Tibial artery (tissue), 4 donors: ENCODE results near the gene STN1.

Source experiments
- DNase-seq, 2 donors: peaks; one replicate each; pipeline ENCODE4 v3.0.0-alpha.2; 2019
- H3K27ac ChIP-seq, 2 donors: fragments of 200-600 bp; sonication (generic) in 1 of 2; 1 replicate in 1 of 2; 2 replicates in 1 of 2; pipeline ENCODE4 v1.5.1; 2018 to 2019; ENCODE audit warnings: mild to moderate bottlenecking in 1 of 2
- H3K27me3 ChIP-seq, 2 donors: fragments of 200-600 bp; sonication (generic) in 1 of 2; one replicate each; pipeline versions ENCODE4 v1.5.1 to v1.6.0; 2016 to 2019
- H3K36me3 ChIP-seq, 3 donors: fragments of 200-600 bp; sonication (generic) in 2 of 3; one replicate each; pipeline ENCODE4 v1.5.1; 2016 to 2019; ENCODE audit warnings: mild to moderate bottlenecking in 2 of 3
- H3K4me1 ChIP-seq, 4 donors: fragments of 200-600 bp; sonication (generic) in 2 of 4; 1 replicate in 3 of 4; 2 replicates in 1 of 4; pipeline ENCODE4 v1.5.1; 2016 to 2019
- H3K4me3 ChIP-seq, 2 donors: fragments of 200-600 bp; sonication (generic) in 1 of 2; 1 replicate in 1 of 2; 2 replicates in 1 of 2; pipeline ENCODE4 v1.5.1; 2018 to 2019; ENCODE audit warnings: mild to moderate bottlenecking in 2 of 2
- H3K9me3 ChIP-seq, 3 donors: fragments of 200-600 bp; sonication (generic) in 1 of 3; one replicate each; pipeline ENCODE4 v1.5.1; 2016 to 2019
- CTCF ChIP-seq, 2 experiments: fragments of 200-600 bp in 1 of 2; fragments of 450-650 bp in 1 of 2; IDR thresholded peaks; one replicate each; pipeline ENCODE4 v1.5.1; 2017 to 2019; ENCODE audit warnings: antibody characterized with exemption in 2 of 2, mild to moderate bottlenecking in 1 of 2, moderate library complexity in 1 of 2
- intact Hi-C: fragments of 100-400 bp; cut with DNase I; formaldehyde crosslinking; loops from one replicate; pipeline ENCODE4 v1.15.0; 2023; ENCODE audit warnings: low total_unique reads

The STN1 gene

GRCh38 chr10:103896225-103896624, 21.8 kb downstream of the STN1 start:
- peak overlapping the region in 1 of 2 donors; percentile 37 for H3K27ac ChIP-seq
- no peak overlapping the region for H3K4me3 ChIP-seq
- H3K36me3 ChIP-seq = peaks cover 35 to 68% (median 54%) of the 10 kb centered on the region in 3 donors
- TF ChIP-seq CTCF (IDR thresholded peaks at IDR 0.05) = no peak
- DNase-seq = no peak
- intact Hi-C loops = loop anchor here (10.0 kb wide), 2 partner anchors 229 to 309 kb away; partner anchors contain the start of gene SFR1
- no peaks in the 10 kb centered on the region for H3K9me3 ChIP-seq
- no peaks in the 10 kb centered on the region for H3K27me3 ChIP-seq
- H3K4me1 ChIP-seq = peaks cover 0 to 23% (median 7%) of the 10 kb centered on the region in 4 donors

GRCh38 chr10:103895411-103896186, 22.4 kb downstream of the STN1 start:
- Histone ChIP-seq H3K27ac (peak overlapping the region; percentile 4 to 37), H3K4me1 (peaks cover 0 to 23% (median 7%) of the 10 kb centered on the region in 4 donors), H3K27me3 (no peaks in the 10 kb centered on the region), H3K36me3 (peaks cover 39 to 74% (median 59%) of the 10 kb centered on the region in 3 donors), H3K9me3 (no peaks in the 10 kb centered on the region), H3K4me3 (no peak overlapping the region)
- no peak for DNase-seq
- no peak for TF ChIP-seq CTCF (IDR thresholded peaks at IDR 0.05)
- intact Hi-C loops = loop anchor here (10.0 kb wide), 2 partner anchors 229 to 309 kb away; partner anchors contain the start of gene SFR1

- H3K4me3 ChIP-seq = no peak overlapping the region
- intact Hi-C loops = loop anchor here (10.0 kb wide), 2 partner anchors 230 to 310 kb away; partner anchors contain the start of gene SFR1
- no peaks in the 10 kb centered on the region for H3K9me3 ChIP-seq
- H3K27me3 ChIP-seq = no peaks in the 10 kb centered on the region
- DNase-seq = no peak
- TF ChIP-seq CTCF (IDR thresholded peaks at IDR 0.05) = no peak
- peaks cover 37 to 66% (median 59%) of the 10 kb centered on the region in 3 donors for H3K36me3 ChIP-seq
- peak overlapping the region; percentile 28 to 37 for H3K27ac ChIP-seq
- H3K4me1 ChIP-seq = peaks cover 0 to 23% (median 8%) of the 10 kb centered on the region in 4 donors
Observed at GRCh38 chr10:103894441-103894864, 23.5 kb downstream of the STN1 start.

- DNase-seq = no peak
- Histone ChIP-seq H3K4me3 (no peak overlapping the region), H3K36me3 (peaks cover 31 to 60% (median 52%) of the 10 kb centered on the region in 3 donors), H3K4me1 (peaks cover 0 to 26% (median 11%) of the 10 kb centered on the region in 4 donors), H3K27me3 (no peaks in the 10 kb centered on the region), H3K9me3 (no peaks in the 10 kb centered on the region), H3K27ac (peak overlapping the region in 1 of 2 donors; percentile 37)
- no peak for TF ChIP-seq CTCF (IDR thresholded peaks at IDR 0.05)
- intact Hi-C loops = loop anchor here (10.0 kb wide), 2 partner anchors 231 to 311 kb away; partner anchors contain the start of gene SFR1
Observed at GRCh38 chr10:103893817-103894216, 24.2 kb downstream of the STN1 start.

GRCh38 chr10:103892181-103892580, 25.8 kb downstream of the STN1 start:
- H3K4me3 ChIP-seq = no peak overlapping the region
- DNase-seq = no peak
- H3K27ac ChIP-seq = no peak overlapping the region
- no peaks in the 10 kb centered on the region for H3K27me3 ChIP-seq
- H3K9me3 ChIP-seq = no peaks in the 10 kb centered on the region
- intact Hi-C loops = loop anchor here (10.0 kb wide), 2 partner anchors 233 to 313 kb away; partner anchors contain the start of gene SFR1
- peaks cover 14 to 46% (median 37%) of the 10 kb centered on the region in 3 donors for H3K36me3 ChIP-seq
- TF ChIP-seq CTCF (IDR thresholded peaks at IDR 0.05) = no peak
- H3K4me1 ChIP-seq = peaks cover 0 to 39% (median 26%) of the 10 kb centered on the region in 4 donors
